ENCODE data around the gene SLC35B1. TPM values are rescaled to one million over a fixed set of nuclear protein-coding genes. Genes with fewer than 3 reads are reported as not detected.
"Not testable (repeated sequence)": the region's sequence is repeated elsewhere in the genome, so short reads cannot be mapped to it uniquely, and the experiment has no call there.

The SLC35B1 gene
- total RNA-seq, 1 donor from 2014 or later, result 36.9 TPM

DNA sequence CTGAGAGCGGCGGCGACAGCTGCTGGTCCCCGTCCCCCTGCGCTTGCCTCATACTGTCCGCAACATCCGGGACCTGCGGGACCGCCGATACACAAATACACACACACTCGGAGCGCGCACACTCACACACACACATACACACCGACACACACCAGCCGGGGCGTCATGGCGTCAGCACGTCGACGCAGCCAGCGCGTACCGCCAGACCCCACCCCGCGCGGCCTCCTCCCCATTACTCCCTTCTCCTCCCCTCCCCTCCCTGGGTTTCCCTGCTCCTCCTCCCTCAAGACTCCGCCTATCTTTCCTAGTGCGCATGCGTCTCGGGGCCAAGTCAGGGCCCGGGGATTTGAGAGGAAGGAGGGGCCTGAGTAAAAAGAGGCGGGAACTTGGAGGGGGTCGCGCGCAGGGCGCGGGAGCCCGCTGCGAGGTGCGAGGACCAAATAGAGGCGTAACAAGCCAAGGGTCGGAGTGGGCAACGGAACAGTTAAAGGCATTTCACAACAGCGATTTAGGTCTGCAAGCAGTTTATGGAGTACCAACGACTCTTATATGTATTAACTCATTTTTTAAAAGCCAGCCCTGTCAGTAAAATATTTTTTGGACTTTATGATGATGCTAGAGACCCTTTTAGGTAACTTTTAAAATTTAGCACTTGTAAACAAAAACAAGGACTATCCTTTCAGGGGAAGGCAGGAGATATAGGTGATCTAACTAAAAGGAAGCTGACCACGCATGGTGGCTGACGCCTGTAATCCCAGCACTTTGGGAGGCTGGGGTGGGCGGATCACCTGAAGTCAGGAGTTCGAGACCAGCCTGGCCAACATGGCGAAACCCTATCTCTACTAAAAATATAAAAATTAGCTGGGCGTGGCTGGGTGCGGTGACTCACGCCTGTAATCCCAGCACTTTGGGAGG, 29.6 kb downstream of the SLC35B1 start, which contains the start of gene SPOP:
SPOP (minus strand) TSS at position 165 of the 915 bp plus-strand sequence. CDS start 55,287 bp downstream, outside the sequence.
- intact Hi-C loops (cut with DNase I), result no loop called here
- ATAC-seq (peak; percentile 99), DNase-seq (ENCODE audit: low spot score) (peak; percentile 99)

DNA sequence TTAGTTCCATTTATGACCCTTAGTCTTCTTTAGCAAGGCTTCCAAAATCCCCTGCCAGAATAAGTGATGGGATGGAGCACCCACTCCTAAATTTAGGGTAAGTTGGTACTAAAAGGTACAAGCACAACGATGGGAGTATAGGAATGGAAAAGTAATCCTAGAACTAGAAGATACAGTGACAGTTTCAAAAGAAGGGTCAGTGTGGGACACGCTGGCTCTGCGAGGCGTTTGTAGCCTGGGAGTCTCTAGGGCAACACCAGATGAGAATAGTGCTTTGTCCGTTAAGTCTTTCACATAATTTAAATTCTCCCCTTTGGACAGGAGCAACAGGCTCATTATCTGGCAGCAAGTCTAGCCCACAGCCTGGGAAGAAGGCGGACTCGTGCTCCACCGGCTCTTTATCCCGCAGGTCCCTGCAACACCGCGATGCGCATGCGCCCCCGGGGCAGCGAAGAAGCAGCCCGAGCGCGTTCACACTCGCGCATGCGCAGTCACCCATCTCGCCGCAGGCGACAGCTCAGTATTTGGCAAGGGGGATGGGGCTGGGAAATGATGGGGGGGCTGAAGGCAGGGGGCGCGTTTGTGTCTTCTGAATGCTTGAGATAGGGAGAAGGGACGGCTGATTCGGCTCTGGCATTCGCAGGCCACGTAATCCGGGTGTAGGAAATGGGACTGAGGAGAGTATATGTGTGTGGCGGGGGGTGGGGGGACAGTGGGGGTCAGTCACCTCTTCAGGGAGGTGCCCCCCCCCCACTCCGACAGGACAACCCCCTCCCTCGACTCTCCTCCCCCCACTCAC, 30.4 kb downstream of the SLC35B1 start:
- peak; percentile 93 for ATAC-seq
- DNase-seq (ENCODE audit: low spot score), result peak; percentile 98
- intact Hi-C loops (cut with DNase I), result no loop called here

DNA sequence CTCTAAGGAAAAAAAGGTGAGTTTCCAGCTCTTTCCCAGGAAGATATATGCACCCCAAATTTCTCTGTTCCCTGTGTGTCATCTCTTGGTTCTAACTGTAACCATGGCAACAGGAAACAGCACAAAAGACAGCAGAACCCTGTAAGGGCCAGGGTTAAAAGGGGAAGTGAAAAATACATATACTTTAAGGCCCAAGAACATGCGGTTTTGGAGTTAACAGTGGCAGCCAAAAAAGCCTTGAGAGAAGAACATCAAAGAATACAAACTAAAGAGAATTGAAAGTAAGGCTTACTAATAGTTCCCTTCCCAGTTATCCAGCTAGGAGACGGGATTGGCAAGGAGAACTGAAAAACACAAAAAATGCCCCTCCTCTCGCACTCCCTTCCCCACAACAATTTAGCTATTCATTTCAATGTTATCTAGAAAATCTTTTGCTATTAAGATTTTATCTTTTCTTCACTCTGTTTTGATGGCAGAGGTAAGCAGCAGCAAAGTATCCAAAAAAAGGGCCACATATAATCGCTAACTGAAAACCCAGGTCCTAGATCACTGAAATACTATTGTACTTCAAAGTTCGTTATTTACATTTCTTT, 31.4 kb downstream of the SLC35B1 start:
- intact Hi-C loops (cut with DNase I), result no loop called here
- DNase-seq (ENCODE audit: low spot score) (no peak), ATAC-seq (no peak)

DNA sequence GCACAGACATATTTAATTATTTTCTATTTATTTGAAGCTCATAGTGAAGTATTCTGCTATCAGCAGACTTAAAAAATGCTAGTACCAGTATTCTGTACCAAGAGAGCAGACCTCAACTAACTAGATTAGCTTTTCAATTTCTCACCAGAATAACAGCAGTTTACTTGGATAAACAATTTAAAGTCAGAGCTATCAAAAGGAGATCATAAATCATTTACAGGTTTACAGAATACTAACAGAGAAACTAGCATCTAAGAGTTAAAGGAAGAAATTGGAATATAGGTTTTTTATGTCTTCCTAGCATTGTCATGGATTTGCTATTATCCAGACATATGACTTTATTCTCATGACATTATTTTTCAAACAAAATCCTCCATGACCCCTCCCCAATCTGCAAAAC, 33.3 kb downstream of the SLC35B1 start:
- intact Hi-C loops (cut with DNase I), result no loop called here
- ATAC-seq, result no peak
- DNase-seq (ENCODE audit: low spot score), result no peak

DNA sequence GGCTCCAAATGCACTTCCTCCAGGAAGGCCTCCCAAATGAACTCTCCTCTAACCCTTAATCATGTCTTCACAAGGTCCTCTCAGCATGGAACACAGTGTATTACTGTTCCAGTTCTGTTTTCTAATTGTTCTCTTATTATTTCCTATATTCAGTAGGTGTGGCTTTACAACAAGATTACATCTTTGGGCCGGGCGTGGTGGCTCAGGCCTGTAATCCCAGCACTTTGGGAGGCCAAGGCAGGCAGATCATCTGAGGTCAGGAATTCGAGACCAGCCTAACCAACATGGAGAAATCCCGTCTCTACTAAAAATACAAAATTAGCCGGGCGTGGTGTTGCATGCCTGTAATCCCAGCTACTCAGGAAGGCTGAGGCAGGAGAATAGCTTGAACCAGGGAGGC, 34.1 kb downstream of the SLC35B1 start:
- intact Hi-C loops (cut with DNase I); DNase-seq (ENCODE audit: low spot score); ATAC-seq: not testable (repeated sequence)

DNA sequence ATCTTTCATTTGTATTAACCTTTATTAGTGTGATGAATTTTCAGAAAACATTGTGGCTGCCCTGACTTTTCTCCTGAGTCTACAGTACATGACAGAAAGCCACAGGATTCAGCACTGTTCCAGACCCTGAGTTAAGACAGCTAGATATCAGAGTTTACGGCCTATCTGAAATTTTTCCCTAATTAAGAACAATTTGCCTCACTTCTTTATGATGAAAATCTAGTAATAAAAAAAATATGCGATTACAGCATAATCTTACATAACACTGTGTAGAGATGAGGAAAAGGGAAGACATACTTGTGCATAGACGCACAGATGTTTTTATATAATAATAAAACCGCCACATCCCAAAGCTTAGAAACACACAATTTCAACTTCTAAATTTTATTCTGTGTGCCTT, 37.1 kb downstream of the SLC35B1 start:
- intact Hi-C loops (cut with DNase I), result no loop called here
- DNase-seq (ENCODE audit: low spot score), result no peak
- no peak for ATAC-seq

DNA sequence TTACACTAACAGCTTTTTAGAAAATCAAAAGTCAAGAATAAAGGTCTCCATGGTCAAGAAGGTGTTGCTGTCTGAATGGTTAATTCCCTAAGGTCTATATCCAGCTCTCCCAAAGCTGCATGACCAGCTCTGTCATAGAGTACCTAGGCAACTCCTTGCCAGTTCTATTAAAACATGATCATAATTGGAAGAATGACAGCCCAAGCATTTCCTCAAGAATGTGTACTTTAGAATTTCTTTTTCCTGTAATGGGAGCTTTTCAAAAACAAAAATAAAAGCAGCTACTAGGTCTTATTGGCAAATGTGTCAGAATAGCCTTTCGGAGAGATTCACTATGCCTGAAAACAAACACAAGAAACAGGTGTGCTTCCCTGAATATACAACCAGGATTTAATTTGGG, 37.8 kb downstream of the SLC35B1 start:
- DNase-seq (ENCODE audit: low spot score), result no peak

DNA sequence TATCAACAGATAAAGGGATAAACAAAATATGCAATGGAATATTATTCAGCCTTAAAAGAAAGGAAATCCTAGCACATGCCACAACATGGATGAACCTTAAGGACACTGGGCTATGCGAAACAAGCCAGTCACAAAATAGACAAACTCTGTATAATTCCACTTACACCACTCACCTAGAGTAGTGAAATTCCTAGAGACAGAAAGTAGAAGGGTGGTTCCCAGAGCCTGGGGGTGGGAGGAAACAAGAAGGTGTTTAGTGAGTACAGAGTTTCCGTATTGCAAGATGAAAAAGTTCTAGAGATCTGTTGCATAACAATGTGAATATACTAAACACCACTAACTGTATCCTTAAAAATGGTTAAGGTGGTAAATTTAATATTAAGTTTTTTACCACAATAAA, 39.9 kb downstream of the SLC35B1 start:
- ATAC-seq, result no peak
- intact Hi-C loops (cut with DNase I), result no loop called here
- DNase-seq (ENCODE audit: low spot score), result no peak

More for the DNA sequence above, 37.8 kb downstream of the SLC35B1 start:
- no peak for ATAC-seq
- intact Hi-C loops (cut with DNase I), result no loop called here

DNA sequence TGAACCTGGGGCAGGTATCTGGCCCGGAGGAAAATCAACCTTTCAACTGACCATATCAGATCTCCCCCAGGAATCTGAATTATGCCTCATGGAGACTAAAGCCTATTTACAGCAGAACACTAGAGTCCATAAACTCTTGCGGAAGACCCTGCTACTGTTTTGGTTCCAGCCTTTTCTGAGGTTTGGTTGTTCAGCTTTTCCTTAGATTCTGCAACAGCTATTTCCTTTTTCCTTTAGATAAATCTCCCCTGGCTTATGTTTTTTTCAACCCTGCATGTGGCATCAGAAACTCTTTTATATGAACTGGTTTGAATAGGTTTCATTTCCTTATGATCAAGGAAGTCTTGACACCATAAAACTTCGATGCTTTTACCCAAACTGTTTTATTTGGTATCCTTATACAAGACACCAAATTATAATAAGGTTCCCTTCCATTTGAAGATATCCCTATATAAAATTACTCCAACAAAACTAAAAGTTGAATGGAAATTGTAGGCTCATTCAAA, 43.0 kb downstream of the SLC35B1 start:
- ATAC-seq, result no peak
- DNase-seq (ENCODE audit: low spot score), result no peak
- intact Hi-C loops (cut with DNase I), result no loop called here

DNA sequence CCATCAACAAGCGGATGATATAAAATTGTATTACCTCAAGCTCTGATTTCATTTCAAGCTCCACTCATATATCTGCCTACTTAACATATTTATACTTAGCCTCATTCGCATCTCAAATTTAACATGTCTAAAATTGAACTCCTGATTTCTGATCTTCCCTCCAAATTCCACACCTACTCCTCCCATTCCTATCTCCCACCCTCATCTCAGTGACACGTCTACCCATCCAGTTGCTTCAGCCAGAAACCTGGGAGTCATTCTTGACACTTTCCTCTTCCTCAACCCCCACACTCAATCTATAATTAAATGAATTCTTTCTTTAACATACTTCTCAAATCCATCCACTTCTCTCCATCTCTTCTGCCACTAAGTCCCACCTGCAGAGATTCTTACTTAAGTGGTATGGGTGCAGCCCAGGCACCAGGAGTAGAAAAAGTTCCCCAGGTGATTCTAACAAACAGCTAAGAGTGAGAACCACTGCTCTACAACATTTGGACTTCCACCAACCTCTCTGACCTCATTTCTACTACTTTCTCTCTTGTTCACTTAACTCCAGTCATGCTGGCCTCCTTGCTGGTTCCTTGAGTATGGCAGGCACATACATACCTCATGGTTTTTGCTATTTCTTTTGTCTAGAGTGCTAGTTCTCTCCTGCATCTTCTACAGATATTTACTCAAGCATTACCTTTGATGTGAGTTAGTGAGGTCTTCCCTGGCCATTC, 47.9 kb downstream of the SLC35B1 start:
- ATAC-seq (no peak), DNase-seq (ENCODE audit: low spot score) (no peak)
- intact Hi-C loops (cut with DNase I), result no loop called here

DNA sequence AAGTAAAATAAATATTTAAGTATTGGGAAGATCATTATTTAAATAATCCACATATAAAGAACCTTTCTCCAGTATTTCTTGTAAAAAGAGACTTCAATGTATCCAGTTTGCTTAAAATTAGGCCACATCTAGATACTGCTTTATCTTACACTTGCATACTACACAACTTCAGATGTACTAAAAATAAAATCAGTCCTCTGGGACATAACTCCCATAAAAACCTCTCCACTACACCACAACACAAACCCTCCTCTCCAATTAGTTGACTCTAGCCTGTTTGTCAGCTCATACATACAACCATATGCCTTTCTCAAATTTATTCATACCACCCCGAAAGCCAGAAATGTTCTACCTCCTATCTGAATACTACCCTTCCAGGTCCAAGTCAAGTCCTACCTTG, 51.5 kb downstream of the SLC35B1 start:
- no peak for ATAC-seq
- intact Hi-C loops (cut with DNase I), result no loop called here
- DNase-seq (ENCODE audit: low spot score), result no peak

Other genes with a start within 250 kb of the SLC35B1 start
- gene NGFR, start 212.7 kb downstream of the SLC35B1 start, total RNA-seq, result 291 TPM
- 17.0 TPM for gene NXPH3, start 132.1 kb downstream of the SLC35B1 start, total RNA-seq
- 84.4 TPM for gene SPOP, start 29.9 kb downstream of the SLC35B1 start, total RNA-seq
- gene FAM117A, start 56.2 kb upstream of the SLC35B1 start, total RNA-seq, result 19.0 TPM
- 66.2 TPM for gene KAT7, start 80.7 kb upstream of the SLC35B1 start, total RNA-seq
- gene TAC4, start 140.1 kb upstream of the SLC35B1 start, total RNA-seq, result not detected